NB4 (cell line): Measurements from ENCODE around the gene SH3GL3.

Experiments used
- POLR2A ChIP-seq: IDR thresholded peaks from 2 replicates; pipeline ENCODE4 v1.6.1; 2011; ENCODE audit warnings: mild to moderate bottlenecking; ENCODE audit not compliant: insufficient read length; ENCODE audit errors: extremely low read depth
- TF ChIP-seq, protein P1 (sequence below): IDR thresholded peaks from one replicate; pipeline ENCODE4 v1.5.1; 2012; ENCODE audit warnings: low read depth, low read length

- TF ChIP-seq, protein P1, sequence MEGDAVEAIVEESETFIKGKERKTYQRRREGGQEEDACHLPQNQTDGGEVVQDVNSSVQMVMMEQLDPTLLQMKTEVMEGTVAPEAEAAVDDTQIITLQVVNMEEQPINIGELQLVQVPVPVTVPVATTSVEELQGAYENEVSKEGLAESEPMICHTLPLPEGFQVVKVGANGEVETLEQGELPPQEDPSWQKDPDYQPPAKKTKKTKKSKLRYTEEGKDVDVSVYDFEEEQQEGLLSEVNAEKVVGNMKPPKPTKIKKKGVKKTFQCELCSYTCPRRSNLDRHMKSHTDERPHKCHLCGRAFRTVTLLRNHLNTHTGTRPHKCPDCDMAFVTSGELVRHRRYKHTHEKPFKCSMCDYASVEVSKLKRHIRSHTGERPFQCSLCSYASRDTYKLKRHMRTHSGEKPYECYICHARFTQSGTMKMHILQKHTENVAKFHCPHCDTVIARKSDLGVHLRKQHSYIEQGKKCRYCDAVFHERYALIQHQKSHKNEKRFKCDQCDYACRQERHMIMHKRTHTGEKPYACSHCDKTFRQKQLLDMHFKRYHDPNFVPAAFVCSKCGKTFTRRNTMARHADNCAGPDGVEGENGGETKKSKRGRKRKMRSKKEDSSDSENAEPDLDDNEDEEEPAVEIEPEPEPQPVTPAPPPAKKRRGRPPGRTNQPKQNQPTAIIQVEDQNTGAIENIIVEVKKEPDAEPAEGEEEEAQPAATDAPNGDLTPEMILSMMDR, result no peak
- no peak for TF ChIP-seq POLR2A
Observed at GRCh38 chr15:83449937-83450506, 2.9 kb downstream of the SH3GL3 start.
